GM12873 (cell line): ENCODE measurements around the gene PLEKHG4.

ENCODE experiments used
- TF ChIP-seq, protein P1 (sequence below): IDR thresholded peaks from 2 replicates; pipeline ENCODE4 v1.5.1; 2012; ENCODE audit warnings: low read depth, mild to moderate bottlenecking, moderate library complexity, low read length, control low read depth; ENCODE audit not compliant: insufficient read depth; ENCODE audit errors: missing control alignments

Gene PLEKHG4

DNA sequence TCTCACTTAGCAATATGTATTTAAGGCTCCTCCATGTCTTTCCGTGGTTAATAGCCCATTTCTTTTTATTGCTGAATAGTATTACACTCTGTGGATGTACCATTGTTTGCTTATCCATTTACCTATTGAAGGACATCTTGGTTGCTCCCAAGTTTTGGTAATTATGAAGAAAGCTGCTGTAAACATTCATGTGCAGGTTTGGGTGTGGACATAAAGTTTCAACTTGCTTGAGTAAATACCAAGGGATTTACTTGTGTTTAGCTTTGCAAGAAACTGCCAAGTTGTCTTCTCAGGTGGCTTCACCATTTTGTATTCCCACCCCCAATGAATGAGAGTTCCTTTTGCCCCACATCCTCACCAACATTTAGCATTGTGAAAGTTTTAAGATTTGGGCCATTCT is 56.8 kb downstream of the PLEKHG4 start:
- TF ChIP-seq, protein P1, sequence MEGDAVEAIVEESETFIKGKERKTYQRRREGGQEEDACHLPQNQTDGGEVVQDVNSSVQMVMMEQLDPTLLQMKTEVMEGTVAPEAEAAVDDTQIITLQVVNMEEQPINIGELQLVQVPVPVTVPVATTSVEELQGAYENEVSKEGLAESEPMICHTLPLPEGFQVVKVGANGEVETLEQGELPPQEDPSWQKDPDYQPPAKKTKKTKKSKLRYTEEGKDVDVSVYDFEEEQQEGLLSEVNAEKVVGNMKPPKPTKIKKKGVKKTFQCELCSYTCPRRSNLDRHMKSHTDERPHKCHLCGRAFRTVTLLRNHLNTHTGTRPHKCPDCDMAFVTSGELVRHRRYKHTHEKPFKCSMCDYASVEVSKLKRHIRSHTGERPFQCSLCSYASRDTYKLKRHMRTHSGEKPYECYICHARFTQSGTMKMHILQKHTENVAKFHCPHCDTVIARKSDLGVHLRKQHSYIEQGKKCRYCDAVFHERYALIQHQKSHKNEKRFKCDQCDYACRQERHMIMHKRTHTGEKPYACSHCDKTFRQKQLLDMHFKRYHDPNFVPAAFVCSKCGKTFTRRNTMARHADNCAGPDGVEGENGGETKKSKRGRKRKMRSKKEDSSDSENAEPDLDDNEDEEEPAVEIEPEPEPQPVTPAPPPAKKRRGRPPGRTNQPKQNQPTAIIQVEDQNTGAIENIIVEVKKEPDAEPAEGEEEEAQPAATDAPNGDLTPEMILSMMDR = no peak

DNA sequence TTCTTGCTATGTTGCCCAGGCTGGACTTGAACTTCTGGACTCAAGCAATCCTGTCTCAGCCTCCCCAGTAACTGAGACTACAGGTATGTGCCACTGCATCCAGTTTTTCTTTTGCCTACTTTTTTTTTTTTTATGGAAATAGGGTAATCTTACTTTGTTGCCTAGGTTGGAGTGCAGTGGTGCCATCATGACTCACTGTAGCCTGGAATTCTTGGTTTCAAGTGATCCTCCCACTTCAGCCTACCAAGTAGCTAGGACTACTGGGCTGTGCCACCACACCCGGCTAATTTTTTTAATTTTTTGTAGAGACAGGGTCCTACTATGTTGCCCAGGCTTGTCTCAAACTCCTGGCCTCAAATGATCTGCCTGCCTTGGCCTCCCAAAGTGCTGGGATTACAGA is 57.3 kb downstream of the PLEKHG4 start:
- TF ChIP-seq, protein P1 = no peak
